NT2/D1 (cell line): ENCODE data around the gene AMIGO1.

ENCODE experiments used
- SUZ12 ChIP-seq: IDR thresholded peaks from 2 replicates; pipeline ENCODE4 v1.6.1; 2011; ENCODE audit not compliant: insufficient read length, insufficient read depth; ENCODE audit errors: extremely low read depth
- YY1 ChIP-seq: IDR thresholded peaks from 2 replicates; pipeline ENCODE4 v1.6.1; 2011; ENCODE audit not compliant: insufficient read length, insufficient read depth
- ZNF274 ChIP-seq: IDR thresholded peaks from 2 replicates; pipeline ENCODE4 v1.6.1; 2011; ENCODE audit warnings: mild to moderate bottlenecking, low read depth, low read length

GRCh38 chr1:109474697-109475096 is 34.8 kb downstream of the AMIGO1 start:
- TF ChIP-seq ZNF274 (no peak), SUZ12 (no peak), YY1 (no peak)
